ENCODE results near the gene PCSK1. TPM values are rescaled to one million over a fixed set of nuclear protein-coding genes. Genes with fewer than 3 reads are reported as not detected.

Gene PCSK1
- not detected for total RNA-seq (2013)
- not detected for polyA plus RNA-seq
- polyA minus RNA-seq: not detected in 2 replicates
- 0 to 22.7 (median 0.08) reads per million in 11 experiments for total RNA-seq

GRCh38 chr5:96433066-96433447 is at the start of gene PCSK1:
PCSK1 (minus strand) TSS chr5:96433248; CDS start chr5:96433042, 206 bp downstream.
- WGBS (ENCODE audit: insufficient coverage): 5% methylated on average over 19 of the region's 19 CpGs
- Histone ChIP-seq H3K4me1 (ENCODE audit: control insufficient read depth in 1 of 2, insufficient read depth in 2 of 2, low read length in 2 of 2) (no peaks in the 10 kb centered on the region), H3K27me3 (ENCODE audit: control insufficient read depth in 2 of 2, insufficient read depth in 2 of 2, low read length in 2 of 2) (peaks cover 56 to 68% of the 10 kb centered on the region in 2 donors), H4K20me1 (ENCODE audit: insufficient read depth, low read length) (no peaks in the 10 kb centered on the region), H3K9ac (ENCODE audit: insufficient read depth, low read length, poor library complexity, severe bottlenecking) (no peak within 1 kb of the TSS), H3K79me2 (ENCODE audit: insufficient read depth, low read length) (no peaks in the 10 kb centered on the region), H2AFZ (ENCODE audit: insufficient read depth, low read depth, low read length, poor library complexity, severe bottlenecking) (no peak within 1 kb of the TSS), H3K9me3 (replicated peaks in 1 of 2; ENCODE audit: control insufficient read depth in 1 of 2, insufficient read depth in 1 of 2, low read length in 2 of 2) (peaks cover 15 to 36% of the 10 kb centered on the region in 2 donors), H3K4me2 (replicated peaks; ENCODE audit: extremely low read depth, low read length, poor library complexity, severe bottlenecking) (no peak within 1 kb of the TSS), H3K36me3 (replicated peaks in 1 of 2; ENCODE audit: control insufficient read depth in 1 of 2, insufficient read depth in 2 of 2, low read length in 2 of 2) (no peaks in the 10 kb centered on the region), H3K27ac (ENCODE audit: low read depth in 1 of 2, low read length in 2 of 2) (no peak within 1 kb of the TSS), H3K4me3 (replicated peaks in 1 of 3; ENCODE audit: low read depth in 2 of 3, low read length in 3 of 3) (no peak within 1 kb of the TSS)
- TF ChIP-seq CTCF (IDR thresholded peaks at IDR 0.05): no peak
- Mint-ChIP-seq H3K9me3 (peaks cover 0 to 30% (median 25%) of the 10 kb centered on the region in 7 donors), H3K4me1 (peaks cover 2% of the 10 kb centered on the region), H3K27me3 (ENCODE audit: low read depth in 3 of 3) (peaks cover 48 to 66% (median 53%) of the 10 kb centered on the region in 3 donors), H3K36me3 (peaks cover 5% of the 10 kb centered on the region in 2 donors), H3K27ac (no peak within 1 kb of the TSS), H3K4me3 (peak within 1 kb of the TSS; percentile 11 to 88)
- intact Hi-C loops (cut with micrococcal nuclease): no loop called here
- DNase-seq: no peak

GRCh38 chr5:96481867-96482266 is 48.8 kb upstream of the PCSK1 start:
- no peaks in the 10 kb centered on the region for H3K27me3 ChIP-seq (ENCODE audit: control insufficient read depth in 2 of 2, insufficient read depth in 2 of 2, low read length in 2 of 2)
- TF ChIP-seq CTCF (IDR thresholded peaks at IDR 0.05): no peak
- DNase-seq: no peak
- no peaks in the 10 kb centered on the region for H3K4me1 ChIP-seq (ENCODE audit: control insufficient read depth in 1 of 2, insufficient read depth in 2 of 2, low read length in 2 of 2)
- H3K27me3 Mint-ChIP-seq (ENCODE audit: low read depth in 3 of 3): peaks cover 0 to 4% (median 2%) of the 10 kb centered on the region in 3 donors
- H3K79me2 ChIP-seq (ENCODE audit: insufficient read depth, low read length): no peaks in the 10 kb centered on the region
- H4K20me1 ChIP-seq (ENCODE audit: insufficient read depth, low read length): no peaks in the 10 kb centered on the region
- no peak overlapping the region for H3K4me3 ChIP-seq (replicated peaks in 1 of 3; ENCODE audit: low read depth in 2 of 3, low read length in 3 of 3)
- H3K9me3 ChIP-seq (replicated peaks in 1 of 2; ENCODE audit: control insufficient read depth in 1 of 2, insufficient read depth in 1 of 2, low read length in 2 of 2): no peaks in the 10 kb centered on the region
- H3K4me2 ChIP-seq (replicated peaks; ENCODE audit: extremely low read depth, low read length, poor library complexity, severe bottlenecking): no peak overlapping the region
- H3K27ac Mint-ChIP-seq: no peak overlapping the region
- no peaks in the 10 kb centered on the region for H3K36me3 ChIP-seq (replicated peaks in 1 of 2; ENCODE audit: control insufficient read depth in 1 of 2, insufficient read depth in 2 of 2, low read length in 2 of 2)
- WGBS (ENCODE audit: insufficient coverage): no CpG with 5 or more reads among the region's 1 CpG
- intact Hi-C loops (cut with micrococcal nuclease): no loop called here
- no peak overlapping the region for H2AFZ ChIP-seq (ENCODE audit: insufficient read depth, low read depth, low read length, poor library complexity, severe bottlenecking)
- H3K4me3 Mint-ChIP-seq: no peak overlapping the region
- H3K9me3 Mint-ChIP-seq: peaks cover 0 to 3% (median 0%) of the 10 kb centered on the region in 7 donors
- no peak overlapping the region for H3K27ac ChIP-seq (ENCODE audit: low read depth in 1 of 2, low read length in 2 of 2)
- no peaks in the 10 kb centered on the region for H3K36me3 Mint-ChIP-seq
- H3K9ac ChIP-seq (ENCODE audit: insufficient read depth, low read length, poor library complexity, severe bottlenecking): no peak overlapping the region
- no peaks in the 10 kb centered on the region for H3K4me1 Mint-ChIP-seq

Measured in CD14-positive monocyte (primary cell).